Uterus (tissue), 4 donors: ENCODE measurements around the gene PRR23E. TPM values are rescaled to one million over a fixed set of nuclear protein-coding genes. Genes with fewer than 3 reads are reported as not detected.

Source experiments
- DNase-seq, 2 donors: peaks; one replicate each; pipeline ENCODE4 v3.0.0-alpha.2; 2019 to 2020
- H3K27ac ChIP-seq, 2 donors: fragments of 200-600 bp; sonication (generic); 1 replicate in 1 of 2; 2 replicates in 1 of 2; pipeline ENCODE4 v1.5.1; 2016 to 2018
- H3K27me3 ChIP-seq, 2 donors: fragments of 200-600 bp; sonication (generic); one replicate each; pipeline ENCODE4 v1.5.1; 2018 to 2019; ENCODE audit warnings: control low read depth in 1 of 2
- H3K36me3 ChIP-seq, 2 donors: fragments of 200-600 bp; sonication (generic); one replicate each; pipeline ENCODE4 v1.5.1; 2019; ENCODE audit warnings: control low read depth in 1 of 2
- H3K4me1 ChIP-seq, 2 donors: fragments of 200-600 bp; sonication (generic); one replicate each; pipeline ENCODE4 v1.5.1; 2018 to 2019; ENCODE audit warnings: control low read depth in 1 of 2
- H3K4me3 ChIP-seq, 2 donors: fragments of 200-600 bp; sonication (generic); 1 replicate in 1 of 2; 2 replicates in 1 of 2; pipeline ENCODE4 v1.5.1; 2018 to 2019; ENCODE audit warnings: mild to moderate bottlenecking in 1 of 2
- H3K9me3 ChIP-seq, 2 donors: fragments of 200-600 bp; sonication (generic); one replicate each; pipeline ENCODE4 v1.5.1; 2019; ENCODE audit warnings: control low read depth in 1 of 2
- CTCF ChIP-seq, 4 experiments: fragments of 200-600 bp in 2 of 4; fragments of 450-650 bp in 2 of 4; sonication (generic) in 2 of 4; IDR thresholded peaks; one replicate each; pipeline ENCODE4 v1.5.1; 2016 to 2019; ENCODE audit warnings: antibody characterized with exemption in 4 of 4, mild to moderate bottlenecking in 2 of 4, moderate library complexity in 1 of 4
- POLR2A ChIP-seq, 2 donors: fragments of 450-650 bp; IDR thresholded peaks; one replicate each; pipeline ENCODE4 v1.6.1; 2016; ENCODE audit warnings: antibody characterized with exemption in 2 of 2, mild to moderate bottlenecking in 1 of 2, moderate library complexity in 1 of 2
- intact Hi-C: fragments of 100-400 bp; cut with DNase I; formaldehyde crosslinking; loops from one replicate; pipeline ENCODE4 v1.15.1; 2023; ENCODE audit warnings: low total_unique reads
- total RNA-seq, 4 donors: library from RNA; depleted of rRNA in 3 of 4; stranded (reverse); fragments of >200 nt in 3 of 4; gene quantifications; one replicate each; pipeline versions ENCODE4 v1.1.0 to v1.2.4, GENCODE V29; 2014 to 2023
- donor health status: DM: yes; HTN: yes; CAD: no.

The PRR23E gene
- total RNA-seq, 4 donors from 2014 or later, result not detected

GRCh38 chr3:127222163-127222562 is 29.2 kb downstream of the PRR23E start:
- no peaks in the 10 kb centered on the region for H3K9me3 ChIP-seq
- no peaks in the 10 kb centered on the region for H3K27me3 ChIP-seq
- no peak overlapping the region for H3K4me3 ChIP-seq
- TF ChIP-seq CTCF (IDR thresholded peaks at IDR 0.05) (no peak), POLR2A (IDR thresholded peaks at IDR 0.05) (no peak)
- H3K27ac ChIP-seq, result no peak overlapping the region
- DNase-seq, result no peak
- H3K4me1 ChIP-seq, result no peaks in the 10 kb centered on the region
- intact Hi-C loops, result no loop called here
- no peaks in the 10 kb centered on the region for H3K36me3 ChIP-seq

GRCh38 chr3:127222664-127223063 is 29.7 kb downstream of the PRR23E start:
- Histone ChIP-seq H3K4me3 (no peak overlapping the region), H3K4me1 (no peaks in the 10 kb centered on the region), H3K36me3 (no peaks in the 10 kb centered on the region), H3K9me3 (no peaks in the 10 kb centered on the region), H3K27ac (no peak overlapping the region), H3K27me3 (no peaks in the 10 kb centered on the region)
- intact Hi-C loops, result no loop called here
- TF ChIP-seq POLR2A (IDR thresholded peaks at IDR 0.05) (no peak), CTCF (IDR thresholded peaks at IDR 0.05) (no peak)
- no peak for DNase-seq

GRCh38 chr3:127224118-127224517 is 31.2 kb downstream of the PRR23E start:
- TF ChIP-seq POLR2A (IDR thresholded peaks at IDR 0.05) (no peak), CTCF (IDR thresholded peaks at IDR 0.05) (no peak)
- intact Hi-C loops, result no loop called here
- no peaks in the 10 kb centered on the region for H3K27me3 ChIP-seq
- H3K4me1 ChIP-seq, result no peaks in the 10 kb centered on the region
- no peaks in the 10 kb centered on the region for H3K9me3 ChIP-seq
- DNase-seq, result no peak
- no peak overlapping the region for H3K4me3 ChIP-seq
- H3K27ac ChIP-seq, result no peak overlapping the region
- no peaks in the 10 kb centered on the region for H3K36me3 ChIP-seq

GRCh38 chr3:127226457-127226856 is 33.5 kb downstream of the PRR23E start:
- no peak for TF ChIP-seq CTCF (IDR thresholded peaks at IDR 0.05)
- TF ChIP-seq POLR2A (IDR thresholded peaks at IDR 0.05), result no peak
- no peak overlapping the region for H3K4me3 ChIP-seq
- intact Hi-C loops, result no loop called here
- H3K9me3 ChIP-seq, result no peaks in the 10 kb centered on the region
- H3K27me3 ChIP-seq, result no peaks in the 10 kb centered on the region
- no peak for DNase-seq
- no peaks in the 10 kb centered on the region for H3K4me1 ChIP-seq
- H3K36me3 ChIP-seq, result no peaks in the 10 kb centered on the region
- no peak overlapping the region for H3K27ac ChIP-seq

GRCh38 chr3:127226946-127227842 is 34.3 kb downstream of the PRR23E start:
- Histone ChIP-seq H3K4me1 (no peaks in the 10 kb centered on the region), H3K27ac (no peak overlapping the region), H3K27me3 (no peaks in the 10 kb centered on the region), H3K9me3 (no peaks in the 10 kb centered on the region), H3K36me3 (no peaks in the 10 kb centered on the region), H3K4me3 (no peak overlapping the region)
- TF ChIP-seq CTCF (IDR thresholded peaks at IDR 0.05) (no peak), POLR2A (IDR thresholded peaks at IDR 0.05) (no peak)
- DNase-seq, result no peak
- intact Hi-C loops, result no loop called here
